Measurements from ENCODE around the gene ZP3.
A peak's percentile ranks its signal among the peaks of the same experiment; 100 is the strongest.
"Not testable (repeated sequence)": the region's sequence is repeated elsewhere in the genome, so short reads cannot be mapped to it uniquely, and the experiment has no call there.

The ZP3 gene

GRCh38 chr7:76443846-76444245 is 19.1 kb downstream of the ZP3 start:
- DNase-seq: not testable (repeated sequence)

DNA sequence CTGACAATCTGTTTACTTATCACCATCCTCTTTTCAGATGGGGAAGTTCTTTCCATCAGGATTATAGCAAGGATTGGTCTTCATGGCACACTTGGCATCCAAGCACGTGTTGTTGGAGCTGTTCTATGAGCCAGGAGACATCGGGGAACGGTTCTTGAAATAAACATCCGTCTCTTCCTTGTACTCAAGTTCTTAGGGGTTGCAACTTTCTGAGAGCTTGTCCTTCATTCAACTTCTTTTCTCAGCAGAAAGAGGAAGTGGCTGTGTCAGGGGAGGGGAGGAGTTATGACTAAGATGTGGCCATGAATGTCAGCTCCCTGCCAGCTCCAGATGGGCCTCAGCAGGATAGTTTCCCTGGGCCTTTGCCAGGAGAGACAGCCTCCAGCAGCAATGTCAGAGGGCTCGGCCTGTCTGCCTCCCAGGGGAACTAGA is 20.8 kb downstream of the ZP3 start:
- DNase-seq: peak; percentile 56

- not testable (repeated sequence) for DNase-seq
Observed at GRCh38 chr7:76457017-76457416, 32.3 kb downstream of the ZP3 start.

GRCh38 chr7:76458504-76458903 is 33.8 kb downstream of the ZP3 start:
- DNase-seq: not testable (repeated sequence)

GRCh38 chr7:76460767-76461166 is 36.0 kb downstream of the ZP3 start:
- DNase-seq: not testable (repeated sequence)

DNA sequence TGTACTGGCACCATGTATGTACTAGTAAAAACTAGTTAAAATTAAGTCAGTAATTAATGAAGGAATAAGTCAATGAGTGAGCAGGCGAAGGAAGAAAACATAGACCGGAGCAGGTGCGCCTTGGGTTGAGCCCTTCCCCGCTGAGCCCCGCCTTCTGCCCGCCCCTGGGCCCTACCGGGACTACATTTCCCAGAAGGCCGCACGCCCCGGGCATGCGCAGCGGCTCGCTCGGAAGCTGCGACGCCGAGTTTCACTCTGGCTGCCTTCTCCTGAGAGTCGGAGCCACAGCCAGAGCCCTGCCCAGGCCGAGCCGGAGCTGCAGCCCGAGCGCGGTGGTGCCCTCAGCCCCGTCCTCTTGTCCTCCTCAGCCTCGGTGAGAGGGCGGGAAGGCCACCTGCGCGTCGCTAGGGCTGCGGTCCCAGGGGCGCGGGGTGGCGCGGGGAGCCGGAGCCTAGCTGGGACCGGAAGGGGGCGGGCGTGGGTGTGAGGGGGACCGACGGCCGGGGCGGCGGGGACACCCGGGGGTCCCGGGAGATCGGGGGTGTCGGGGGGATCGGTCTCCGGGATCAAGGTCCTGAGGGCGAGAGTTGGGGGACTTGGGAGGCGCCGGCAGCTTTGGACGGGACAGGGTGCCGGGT is 36.8 kb downstream of the ZP3 start, which contains the start of gene DTX2:
Gene DTX2 (plus strand): TSS at position 246 of the 638 bp plus-strand sequence. CDS start 18,801 bp downstream, outside the sequence.
- DNase-seq: not testable (repeated sequence)

DNA sequence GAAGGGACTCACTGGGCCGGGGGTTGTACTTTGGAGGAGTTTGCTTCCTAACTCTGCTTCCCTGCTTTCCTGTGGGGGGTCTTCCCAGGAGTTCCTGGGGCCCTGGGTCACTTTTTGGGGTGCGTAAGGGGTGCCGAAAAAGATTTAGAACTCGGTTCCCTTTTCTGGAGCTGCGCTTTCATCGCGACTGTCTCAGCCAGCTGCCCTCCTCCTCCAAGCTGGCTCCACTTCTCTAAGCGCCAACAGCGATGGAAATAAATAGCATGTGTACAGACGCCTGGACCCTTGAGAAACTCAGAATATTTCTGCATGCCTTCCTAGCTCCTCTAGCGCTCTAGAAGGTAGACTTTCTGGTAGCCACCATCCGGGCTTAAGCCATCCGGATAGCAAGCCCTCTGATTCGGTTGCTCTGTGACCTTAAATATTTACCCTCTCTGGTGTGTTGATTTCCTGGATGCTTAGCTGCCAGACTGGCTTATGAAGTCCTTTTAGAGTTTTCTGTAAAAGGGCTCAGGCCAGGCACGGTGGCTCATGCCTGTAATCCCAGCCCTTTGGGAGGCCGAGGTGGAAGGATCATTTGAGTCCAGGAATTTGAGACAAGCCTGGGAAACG is 37.6 kb downstream of the ZP3 start:
- not testable (repeated sequence) for DNase-seq

GRCh38 chr7:76464959-76465358 is 40.2 kb downstream of the ZP3 start:
- not testable (repeated sequence) for DNase-seq

DNA sequence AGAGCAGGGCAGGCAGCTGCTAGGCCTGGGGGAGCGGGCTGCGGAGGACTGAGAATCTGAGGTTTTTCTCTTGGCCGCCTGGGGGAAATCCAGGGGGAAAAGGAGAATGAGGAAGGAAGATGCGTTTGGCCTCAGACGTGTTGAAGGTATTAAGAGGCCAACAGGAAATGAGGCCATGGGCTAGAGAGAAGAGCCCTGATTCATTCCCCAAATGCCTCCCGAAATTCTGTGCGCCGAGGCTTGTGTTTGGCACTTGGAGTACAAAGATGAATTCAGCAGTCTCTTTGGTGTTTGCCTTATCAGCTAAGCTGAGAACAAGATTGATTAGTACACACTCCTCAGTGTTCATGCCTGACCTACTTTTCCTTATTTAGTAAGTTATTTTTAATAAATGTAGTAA is 41.2 kb downstream of the ZP3 start:
- not testable (repeated sequence) for DNase-seq

GRCh38 chr7:76467743-76468404 is 43.1 kb downstream of the ZP3 start:
- not testable (repeated sequence) for DNase-seq

DNA sequence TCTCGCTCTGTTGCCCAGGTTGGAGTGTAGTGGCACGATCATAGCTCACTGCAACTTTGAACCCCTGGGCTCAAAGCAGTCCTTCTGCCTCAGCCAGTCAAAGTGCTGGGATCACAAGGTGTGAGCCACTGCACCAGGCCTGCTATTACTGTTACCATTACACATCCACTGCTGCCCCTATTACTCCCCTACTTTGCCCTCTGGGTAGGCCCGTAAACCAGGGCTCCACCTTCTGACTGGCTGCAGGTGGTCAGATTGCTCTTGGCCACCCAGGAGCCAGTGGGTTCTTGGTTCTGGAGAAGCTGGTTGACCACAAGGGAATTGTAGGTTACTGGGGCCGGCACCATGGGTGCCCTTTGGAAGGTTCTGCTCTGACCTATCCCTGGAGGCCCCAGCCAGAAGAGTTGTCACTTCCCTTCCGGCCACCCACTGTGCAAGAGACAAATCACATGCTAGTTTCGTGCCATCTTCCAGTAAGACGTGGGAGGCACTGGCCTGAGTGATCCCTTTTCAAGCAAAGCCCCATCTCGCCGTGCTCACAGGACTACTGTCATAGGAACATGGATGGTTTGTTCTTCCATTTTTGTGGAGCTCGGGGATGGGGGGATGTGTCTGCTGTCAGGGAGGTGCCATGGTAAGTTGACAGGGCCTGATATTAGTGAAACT is 46.9 kb downstream of the ZP3 start:
- DNase-seq: peak; percentile 77

GRCh38 chr7:76473097-76473496 is 48.3 kb downstream of the ZP3 start:
- not testable (repeated sequence) for DNase-seq

DNA sequence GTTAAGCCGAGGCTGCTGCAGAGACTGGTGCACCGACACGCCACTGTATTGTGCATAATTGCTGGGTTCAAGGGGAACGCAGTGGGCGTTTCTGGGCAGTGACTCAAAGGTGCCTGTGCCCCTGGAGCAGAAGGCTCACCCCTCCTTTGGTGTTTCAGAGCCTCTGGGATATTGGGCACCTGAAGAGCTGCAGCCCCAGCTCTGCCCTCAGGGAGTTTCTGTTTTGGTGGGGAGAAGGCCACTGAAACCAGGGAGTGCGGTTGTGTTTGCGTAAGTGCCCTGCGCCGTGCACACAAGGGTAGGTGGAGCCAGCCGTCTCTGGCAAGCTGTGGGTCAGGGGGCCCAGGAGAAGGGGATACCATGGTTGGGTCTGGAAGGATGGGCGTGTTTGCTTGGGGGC is 51.5 kb downstream of the ZP3 start:
- DNase-seq: not testable (repeated sequence)

DNA sequence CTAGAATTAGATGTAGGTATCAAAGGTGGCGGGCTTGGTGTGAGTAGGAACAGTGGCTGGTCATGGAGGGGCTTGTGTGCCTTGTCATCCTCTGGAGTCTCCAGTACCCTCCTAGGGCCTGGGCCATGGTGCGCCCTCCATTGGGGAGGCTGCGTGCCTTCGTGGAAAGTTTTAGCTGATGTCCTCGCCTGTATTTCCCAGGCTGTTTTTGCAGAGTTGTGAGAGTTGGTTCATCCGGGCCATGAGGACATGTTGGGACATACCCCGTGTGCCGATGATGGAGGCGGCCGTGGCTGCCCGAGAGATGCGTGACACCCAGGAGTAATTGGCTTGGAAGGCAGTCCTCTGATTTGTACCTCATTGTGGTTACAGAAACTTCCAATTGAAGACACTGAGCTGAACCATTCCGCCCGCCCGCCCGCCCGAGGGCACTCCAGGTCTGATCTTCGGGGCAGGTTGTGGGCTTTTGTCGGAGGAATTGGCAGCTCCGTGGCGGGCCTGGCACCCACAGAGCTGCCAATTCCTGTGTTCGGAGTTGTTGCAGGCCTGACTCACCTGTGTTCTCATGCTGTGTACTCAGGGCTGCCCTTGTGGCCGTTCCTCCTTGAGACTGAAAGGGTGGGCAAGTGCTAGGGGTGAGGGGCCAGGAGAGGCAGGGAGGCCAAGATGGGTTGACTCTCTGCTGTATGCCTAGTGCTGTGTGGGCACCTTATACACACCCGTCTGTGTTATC is 52.2 kb downstream of the ZP3 start:
- not testable (repeated sequence) for DNase-seq

DNA sequence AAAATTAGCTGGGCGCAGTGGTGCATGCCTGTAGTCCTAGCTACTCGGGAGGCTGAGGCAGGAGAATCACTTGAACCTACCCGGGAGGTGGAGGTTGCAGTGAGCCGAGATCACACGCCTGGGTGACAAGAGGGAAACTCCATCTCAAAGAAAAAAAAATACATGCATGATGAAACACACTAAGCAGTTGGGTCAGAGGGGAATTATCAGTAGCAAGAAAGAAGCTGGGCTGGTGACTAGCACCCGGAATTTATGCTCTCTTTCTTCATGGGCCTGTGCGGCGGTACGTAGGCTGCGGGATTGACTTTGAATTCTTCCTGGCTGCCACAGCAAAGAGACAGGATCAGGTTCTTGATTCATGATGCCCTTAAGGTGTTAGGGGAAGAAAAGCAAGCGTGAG is 54.9 kb downstream of the ZP3 start:
- peak; percentile 69 for DNase-seq

- DNase-seq: peak; percentile 20
Observed at GRCh38 chr7:76480403-76481253, 55.9 kb downstream of the ZP3 start.

DNA sequence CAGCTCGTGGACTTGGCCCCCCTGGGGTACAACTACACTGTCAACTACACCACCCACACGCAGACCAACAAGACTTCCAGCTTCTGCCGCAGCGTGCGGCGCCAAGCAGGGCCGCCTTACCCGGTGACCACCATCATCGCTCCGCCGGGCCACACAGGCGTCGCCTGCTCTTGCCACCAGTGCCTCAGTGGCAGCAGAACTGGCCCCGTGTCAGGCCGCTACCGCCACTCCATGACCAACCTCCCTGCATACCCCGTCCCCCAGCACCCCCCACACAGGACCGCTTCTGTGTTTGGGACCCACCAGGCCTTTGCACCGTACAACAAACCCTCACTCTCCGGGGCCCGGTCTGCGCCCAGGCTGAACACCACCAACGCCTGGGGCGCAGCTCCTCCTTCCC is 57.9 kb downstream of the ZP3 start:
- not testable (repeated sequence) for DNase-seq

DNA sequence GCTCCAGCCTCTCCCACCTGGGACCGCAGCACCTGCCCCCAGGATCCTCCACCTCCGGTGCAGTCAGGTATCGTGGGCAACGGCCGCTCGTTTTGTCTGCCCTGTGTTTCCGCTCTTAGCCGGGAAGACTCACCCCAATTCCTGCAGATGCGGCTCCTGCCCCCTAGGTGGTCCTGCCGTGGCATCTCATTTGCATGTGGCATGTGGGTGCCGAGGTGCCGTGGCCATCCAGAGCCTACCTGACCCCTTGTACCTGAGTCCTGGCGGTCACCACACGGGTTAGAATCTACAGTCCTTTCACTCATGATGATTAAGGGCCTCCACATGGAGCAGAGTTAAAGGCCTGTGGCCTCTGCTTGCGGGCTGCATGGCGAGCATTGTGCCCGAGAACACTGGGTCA is 58.3 kb downstream of the ZP3 start:
- DNase-seq: not testable (repeated sequence)

DNA sequence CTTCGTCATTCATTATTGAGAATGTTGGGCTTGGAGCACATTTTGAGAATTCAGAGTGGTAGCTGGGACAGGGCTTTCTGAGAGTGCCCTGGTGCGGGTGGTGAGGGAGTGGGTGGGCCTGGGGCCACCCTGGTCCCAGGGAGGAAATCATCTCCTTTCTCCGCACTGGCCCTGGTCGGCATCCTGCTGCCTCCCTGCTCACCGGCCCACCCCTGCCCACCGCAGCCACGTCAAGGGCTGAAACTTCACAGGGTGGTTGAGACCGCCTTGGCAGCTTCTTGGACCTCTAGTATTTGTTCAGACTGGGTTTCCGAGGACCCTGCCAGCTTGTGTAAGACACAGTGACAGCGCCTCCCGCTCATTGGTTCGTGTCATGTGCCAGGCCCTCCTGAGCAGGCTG is 59.7 kb downstream of the ZP3 start:
- not testable (repeated sequence) for DNase-seq

DNA sequence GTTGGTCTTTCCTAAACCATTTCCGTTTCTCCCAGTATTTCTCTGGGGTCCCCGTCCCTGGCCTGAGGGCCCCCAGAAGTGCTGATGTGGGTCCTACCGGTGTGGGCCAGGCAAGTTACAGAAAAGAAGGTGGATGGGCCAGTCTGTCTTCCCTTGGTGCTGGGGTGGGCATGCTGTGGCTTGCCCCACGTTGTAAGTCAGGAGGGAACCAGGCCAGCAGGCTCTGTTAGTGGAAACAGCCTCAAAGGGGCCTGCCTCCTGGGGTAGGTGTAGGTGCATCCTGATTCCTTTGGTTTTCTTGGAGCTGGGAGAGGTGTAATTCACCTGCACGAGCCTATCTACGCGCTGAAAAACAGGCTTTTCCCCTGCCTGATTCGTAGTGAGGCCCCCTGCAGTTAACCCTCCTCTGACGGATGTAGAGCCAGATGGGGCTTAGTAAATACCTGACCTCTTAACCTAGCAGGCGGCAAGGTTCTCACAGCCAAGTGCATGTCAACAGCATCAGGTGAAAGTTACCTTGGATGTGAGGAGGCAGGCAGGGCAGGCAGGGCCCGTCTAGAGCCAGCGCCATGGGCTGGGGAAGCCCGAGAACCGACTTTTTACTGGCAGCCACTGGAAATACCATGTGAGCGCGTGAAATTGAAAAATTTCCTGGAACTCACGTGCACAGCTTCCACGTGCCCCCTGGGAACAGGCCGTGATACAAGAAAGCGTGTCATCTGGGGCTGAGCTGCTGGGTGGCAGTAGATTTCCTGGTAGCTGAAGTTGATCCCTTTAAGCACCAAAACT is 61.3 kb downstream of the ZP3 start:
- DNase-seq: not testable (repeated sequence)

DNA sequence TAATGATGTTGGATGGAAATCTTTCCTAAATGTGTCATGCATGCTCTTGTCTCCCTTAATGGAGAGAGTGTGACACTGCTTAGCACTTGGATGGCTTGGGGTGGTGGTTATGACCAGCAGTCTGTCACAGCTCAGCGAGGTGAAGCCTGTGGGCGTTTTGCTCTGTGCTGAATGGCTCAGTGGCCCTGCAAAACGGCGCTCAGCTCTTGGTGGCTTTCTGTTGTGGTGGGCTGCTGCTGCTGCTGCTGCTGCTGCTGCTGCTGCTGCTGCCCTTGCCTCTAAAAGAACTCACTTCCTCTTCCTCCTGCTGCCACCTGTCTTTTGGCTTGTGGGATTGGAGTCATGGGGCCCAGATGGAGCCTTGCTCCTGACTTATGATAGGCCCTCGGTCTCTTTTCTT is 61.9 kb downstream of the ZP3 start:
- not testable (repeated sequence) for DNase-seq

Measured in inflammatory macrophage treated with lipopolysaccharide for 4 hours (primary cell).